GM18519 (cell line): Measurements from ENCODE around the gene CMSS1.

Source experiments
- ATAC-seq: cut with Tn5 transposase; IDR thresholded peaks from one replicate; pipeline ENCODE4 v1.9.1; 2021; ENCODE audit warnings: mild to moderate bottlenecking, moderate library complexity; ENCODE audit not compliant: unreplicated experiment, low FRiP score

The CMSS1 gene

DNA sequence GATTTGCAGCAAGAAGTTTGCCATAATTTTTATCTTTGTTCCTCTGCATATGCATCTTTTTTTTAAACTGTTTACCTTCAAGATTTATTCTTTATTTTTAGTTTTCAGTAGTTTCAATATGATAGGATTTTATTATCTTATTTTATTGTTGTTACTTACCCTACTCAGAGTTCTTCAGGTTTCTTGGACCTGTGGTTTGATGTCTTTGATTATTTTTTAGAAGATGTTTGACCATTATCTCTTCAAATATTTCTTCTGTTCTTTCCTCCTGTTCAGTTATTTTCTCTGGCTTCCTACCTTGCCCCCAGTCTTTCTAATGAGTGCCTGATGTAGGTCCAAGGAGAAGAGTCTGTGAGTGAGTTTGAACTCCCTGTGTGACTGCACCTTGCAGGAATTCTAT, 158.9 kb downstream of the CMSS1 start:
- no peak for ATAC-seq

DNA sequence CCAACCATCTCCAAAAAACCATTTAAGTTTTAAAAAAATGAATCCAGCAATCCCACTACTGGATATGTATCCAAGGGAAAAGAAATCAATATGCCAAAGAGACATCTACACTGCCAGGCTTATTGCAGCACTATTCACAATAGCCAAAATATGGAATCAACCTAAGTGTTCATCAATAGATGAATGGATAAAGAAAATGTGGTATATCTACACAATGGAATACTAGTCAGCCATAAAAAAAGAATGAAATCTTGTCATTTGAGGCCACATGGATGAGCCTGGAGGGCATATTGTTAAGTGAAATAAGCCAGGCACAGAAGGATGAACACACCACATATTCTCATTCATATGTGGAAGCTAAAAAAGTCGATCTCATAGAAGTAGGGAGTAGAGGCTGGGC, 160.6 kb downstream of the CMSS1 start:
- ATAC-seq, result no peak

DNA sequence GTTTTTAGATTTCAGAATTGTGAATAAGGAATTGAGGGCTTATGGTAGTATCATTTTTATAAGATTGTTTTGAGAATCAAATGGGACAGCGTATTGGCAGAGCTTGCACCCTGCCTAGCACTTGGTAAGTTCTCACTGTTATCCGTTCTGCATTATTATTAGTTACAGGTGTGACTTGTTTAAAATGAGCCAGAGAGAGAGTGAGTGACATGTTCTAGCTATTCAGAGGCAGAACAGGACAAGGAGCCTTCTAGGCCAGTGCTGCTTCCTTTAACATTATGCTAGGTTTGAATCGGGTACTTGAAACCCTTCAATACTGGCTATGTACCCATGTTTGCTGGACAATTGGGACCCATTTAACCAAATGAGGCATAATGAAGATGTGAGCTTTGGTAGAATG, 162.9 kb downstream of the CMSS1 start:
- no peak for ATAC-seq

- no peak for ATAC-seq
These were observed 163.5 kb downstream of the CMSS1 start for GRCh38 chr3:99981138-99981537.

- no peak for ATAC-seq
These were observed 165.0 kb downstream of the CMSS1 start for GRCh38 chr3:99982650-99983049.

DNA sequence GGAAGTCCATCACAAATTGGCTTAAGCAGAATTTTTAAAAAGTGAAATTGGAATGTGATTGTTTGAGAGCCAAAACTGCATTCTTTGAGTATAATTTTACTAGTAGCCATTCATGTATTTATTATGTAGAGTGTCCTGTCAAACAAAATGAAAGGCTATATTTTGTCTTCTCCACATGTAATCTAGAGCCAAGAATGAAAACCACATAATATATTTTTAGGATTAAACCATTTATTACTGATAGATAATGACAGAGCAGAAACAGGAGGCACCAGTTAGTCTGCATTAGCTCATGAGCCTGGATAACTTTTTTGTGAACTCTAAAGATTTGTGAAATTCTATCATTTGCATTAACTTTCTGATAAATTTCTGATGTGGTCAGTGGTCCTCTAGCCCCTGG, 166.5 kb downstream of the CMSS1 start:
- no peak for ATAC-seq

GRCh38 chr3:99984668-99985067, 167.0 kb downstream of the CMSS1 start:
- ATAC-seq, result no peak

DNA sequence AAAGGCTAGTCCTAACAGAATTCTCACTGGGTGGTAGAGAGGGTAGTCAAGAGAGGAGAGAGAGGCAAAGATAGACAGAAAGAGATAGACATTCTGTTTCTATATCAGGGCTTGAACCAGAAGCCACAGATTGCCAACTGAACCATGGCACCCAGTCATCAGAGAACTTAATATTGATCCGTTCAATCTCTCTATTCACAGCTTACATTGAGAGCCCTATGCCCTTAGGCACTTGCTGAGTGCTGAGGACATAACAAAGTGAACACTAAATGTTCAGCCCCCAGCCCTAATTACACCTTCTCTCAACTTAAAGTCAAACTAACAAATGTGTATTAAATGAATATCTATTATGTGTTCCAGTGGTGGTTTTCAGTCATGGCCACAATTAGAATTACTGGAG, 172.5 kb downstream of the CMSS1 start:
- ATAC-seq, result no peak

DNA sequence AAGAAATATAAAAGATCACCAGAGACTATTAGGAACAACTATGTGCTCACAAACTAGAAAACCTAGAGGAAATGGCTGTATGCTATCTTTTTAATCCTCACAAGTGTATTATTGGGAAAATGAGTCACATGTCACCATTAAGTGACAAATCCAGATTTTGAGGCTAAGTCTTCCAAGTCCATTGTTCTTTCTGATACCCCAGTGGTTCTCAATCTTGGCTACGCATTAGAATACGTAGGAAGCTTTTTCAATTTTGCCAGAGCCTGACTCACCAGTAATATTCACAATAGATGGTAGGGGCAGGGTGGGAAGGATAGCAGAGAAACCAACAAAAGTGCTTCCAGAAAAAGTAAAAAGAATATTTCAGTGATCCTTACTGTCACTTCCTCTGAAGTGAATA, 179.6 kb downstream of the CMSS1 start:
- no peak for ATAC-seq

GRCh38 chr3:99999536-99999935, 181.9 kb downstream of the CMSS1 start:
- ATAC-seq, result no peak

DNA sequence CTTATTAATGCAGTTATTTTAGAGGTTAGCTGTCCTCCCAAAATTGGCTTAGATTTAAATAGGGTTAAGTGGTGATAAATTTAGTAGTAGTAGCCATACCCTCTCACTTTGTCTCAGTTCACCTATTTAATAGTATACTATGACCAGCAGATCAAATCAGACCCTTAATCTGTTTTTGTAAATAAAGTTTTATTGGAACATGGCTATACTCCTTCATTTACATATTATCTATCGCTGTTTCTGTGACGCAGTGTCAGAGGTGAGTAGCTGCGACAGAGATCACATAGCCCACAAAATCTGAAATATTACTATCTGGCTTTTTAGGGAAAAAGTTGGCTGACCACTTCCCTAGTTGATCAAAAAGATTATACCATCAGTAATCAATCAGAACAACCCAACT, 183.4 kb downstream of the CMSS1 start:
- no peak for ATAC-seq

GRCh38 chr3:100001526-100002270, 184.0 kb downstream of the CMSS1 start:
- ATAC-seq, result no peak

- ATAC-seq, result no peak
These were observed 185.1 kb downstream of the CMSS1 start for GRCh38 chr3:100002599-100003350.

DNA sequence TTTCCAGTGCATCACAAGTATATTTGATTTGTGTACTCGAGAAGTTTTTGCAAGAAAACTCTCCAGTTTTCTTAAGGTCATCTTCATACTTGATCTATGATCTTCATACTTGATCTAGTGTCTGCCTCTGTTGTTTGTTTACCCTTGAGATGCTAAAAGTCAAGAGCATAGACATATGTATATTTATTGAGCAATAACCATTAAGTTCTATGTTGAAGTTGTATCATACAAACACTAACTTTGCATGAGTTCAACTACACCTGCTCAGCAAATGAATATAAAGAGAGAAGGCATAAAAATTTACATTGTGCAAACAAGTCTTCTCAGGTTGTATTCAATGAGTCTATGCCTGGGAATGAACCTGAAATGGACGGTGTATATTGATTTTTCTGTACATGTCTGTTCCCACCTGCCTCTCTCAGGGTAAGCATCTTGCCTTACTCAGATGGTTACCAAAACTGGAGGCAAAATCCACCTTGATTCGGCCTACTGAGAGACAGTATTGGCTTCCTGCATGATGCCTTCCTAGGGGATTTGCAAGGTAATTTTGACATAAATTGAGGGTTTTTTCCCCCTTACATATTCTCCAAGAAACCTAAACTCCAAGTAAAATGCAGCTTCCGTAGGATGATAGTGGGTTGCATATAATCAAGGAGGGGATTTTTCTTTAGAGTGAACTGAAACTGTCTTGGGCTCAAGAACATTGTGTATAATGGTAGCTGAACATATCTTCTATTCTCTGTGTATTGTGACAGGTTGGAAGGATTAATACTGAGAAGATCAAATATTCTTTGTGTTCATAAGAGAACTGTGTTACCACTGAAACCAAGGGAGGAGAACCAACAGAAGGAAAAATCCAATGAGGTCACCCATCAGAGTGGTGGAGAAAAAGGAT, 186.2 kb downstream of the CMSS1 start:
- ATAC-seq, result no peak

GRCh38 chr3:100004931-100005330, 187.3 kb downstream of the CMSS1 start:
- no peak for ATAC-seq

- ATAC-seq, result no peak
These were observed 188.2 kb downstream of the CMSS1 start for GRCh38 chr3:100005665-100006393.

DNA sequence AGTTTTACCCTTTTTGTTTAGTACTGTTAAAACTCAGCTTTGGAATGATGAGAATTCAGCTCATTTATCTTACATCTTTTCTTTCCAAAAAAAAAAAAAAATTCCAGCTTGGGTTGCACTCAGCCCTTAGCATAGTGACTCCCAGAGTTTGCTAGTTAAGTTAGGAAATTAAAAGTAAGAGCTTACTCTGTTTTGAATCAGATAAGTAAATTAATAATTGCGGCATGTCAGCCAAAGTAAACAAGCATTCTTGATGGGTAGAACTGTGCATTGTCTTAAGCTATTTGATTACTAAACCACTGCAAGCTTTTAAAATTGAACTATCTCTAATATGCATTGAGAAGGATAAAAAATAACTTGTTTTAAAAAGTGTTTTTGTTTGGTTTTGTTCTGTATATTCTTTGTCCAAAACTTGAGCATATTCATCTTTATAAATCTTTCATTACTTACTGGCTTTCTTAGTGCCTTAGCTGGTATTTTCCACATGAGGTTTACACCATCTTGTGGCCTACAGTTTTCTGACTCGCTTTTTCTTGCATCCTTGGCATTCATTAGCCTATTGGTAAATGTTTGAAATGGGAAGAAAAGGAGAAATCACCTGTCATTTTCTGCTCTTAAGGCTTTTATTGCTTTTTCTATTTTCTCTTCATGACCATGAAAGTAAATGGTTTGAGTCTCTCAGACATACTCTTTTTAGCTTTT, 189.1 kb downstream of the CMSS1 start:
- ATAC-seq, result no peak

- no peak for ATAC-seq
These were observed 189.7 kb downstream of the CMSS1 start for GRCh38 chr3:100007313-100007712.

DNA sequence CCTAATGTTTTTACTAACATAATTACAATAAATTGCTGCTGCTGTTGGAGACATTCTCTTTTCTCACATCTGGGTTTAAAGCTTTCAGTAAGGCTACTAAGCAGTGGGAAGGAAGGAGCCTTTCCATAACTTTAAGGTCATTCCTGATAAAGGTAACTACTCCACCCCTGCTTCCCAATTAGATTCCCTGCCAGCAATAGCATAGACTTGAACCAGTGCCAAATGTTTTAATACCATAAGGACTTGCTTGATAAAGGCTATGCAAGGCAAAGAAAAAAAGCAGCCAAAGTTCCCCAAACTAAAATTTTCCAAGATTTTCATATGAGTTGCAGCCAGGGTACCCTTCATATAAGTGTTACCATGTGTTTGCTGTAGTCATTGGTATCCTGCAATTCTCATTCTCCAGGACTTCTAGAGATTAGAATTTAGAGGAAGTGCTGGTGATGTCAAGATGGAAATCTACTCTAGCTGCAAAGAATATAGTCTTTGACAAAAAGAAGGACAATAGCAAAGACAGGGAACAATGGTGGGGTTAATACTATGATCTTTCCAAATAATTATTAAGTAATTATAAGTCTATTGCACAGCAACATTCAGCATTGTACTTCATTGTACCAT, 190.5 kb downstream of the CMSS1 start:
- no peak for ATAC-seq
